ENCODE measurements around the gene VSTM1.
"Not testable (repeated sequence)": the region's sequence is repeated elsewhere in the genome, so short reads cannot be mapped to it uniquely, and the experiment has no call there.

Gene VSTM1, protein sequence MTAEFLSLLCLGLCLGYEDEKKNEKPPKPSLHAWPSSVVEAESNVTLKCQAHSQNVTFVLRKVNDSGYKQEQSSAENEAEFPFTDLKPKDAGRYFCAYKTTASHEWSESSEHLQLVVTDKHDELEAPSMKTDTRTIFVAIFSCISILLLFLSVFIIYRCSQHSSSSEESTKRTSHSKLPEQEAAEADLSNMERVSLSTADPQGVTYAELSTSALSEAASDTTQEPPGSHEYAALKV

DNA sequence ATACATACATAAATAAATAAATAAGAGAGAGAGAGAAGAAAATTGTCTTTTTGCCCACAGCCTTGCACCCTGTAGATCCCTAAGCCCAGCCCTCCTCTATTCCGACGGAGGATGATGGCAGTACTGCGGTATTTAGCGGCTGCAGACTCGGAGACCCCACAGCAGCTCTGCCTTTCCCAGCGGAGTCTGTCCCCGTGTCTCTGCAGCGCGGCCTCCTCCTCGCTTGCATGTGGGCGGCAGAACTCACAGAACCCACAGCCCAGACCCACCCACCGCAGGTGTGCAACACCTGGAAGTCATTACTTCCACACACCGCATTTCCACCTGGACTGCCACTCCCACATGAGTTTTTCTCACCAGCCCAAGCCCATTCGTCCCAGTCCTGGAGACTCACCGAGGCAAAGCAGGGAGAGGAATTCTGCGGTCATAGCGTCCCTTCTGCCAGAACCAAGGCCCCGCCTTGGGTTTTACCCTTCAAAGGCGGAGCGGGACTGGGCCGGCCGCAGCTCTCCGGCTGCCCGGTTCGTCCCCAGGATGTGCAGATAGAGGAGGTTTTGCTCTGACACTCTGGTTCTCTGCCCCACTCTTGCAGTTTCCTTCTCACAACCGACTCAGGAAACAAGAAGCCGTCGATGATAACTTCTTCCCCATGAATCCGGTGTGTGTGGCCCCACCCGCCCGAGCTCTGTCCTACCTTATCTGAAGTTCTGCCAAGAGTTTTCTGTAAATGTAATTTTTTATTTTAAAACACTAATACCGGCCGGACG is at the start of gene VSTM1:
VSTM1 (minus strand) TSS at position 548 of the 767 bp plus-strand sequence; CDS start at position 428, 120 bp downstream.
- DNase-seq (ENCODE audit: low spot score) = no peak

DNA sequence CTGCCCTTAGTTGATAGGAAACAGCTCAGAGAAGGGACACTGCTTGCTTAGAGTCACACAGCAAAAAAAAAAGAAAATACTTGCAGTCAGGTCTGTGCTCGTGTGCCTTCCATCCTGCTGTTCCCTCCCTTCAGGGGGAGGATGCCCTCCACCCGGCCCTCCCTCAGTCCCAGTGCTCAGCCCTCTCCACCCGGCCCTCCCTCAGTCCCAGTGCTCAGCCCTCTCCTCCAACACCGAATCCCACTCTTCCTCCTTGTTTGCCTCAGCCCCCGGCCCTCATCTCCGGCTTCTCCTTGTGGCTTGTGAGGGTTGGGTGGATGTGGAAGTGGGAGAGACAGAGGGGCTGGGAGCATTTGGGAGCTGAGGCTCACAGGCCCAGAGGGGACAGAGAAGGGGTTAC is 46.0 kb upstream of the VSTM1 start:
- DNase-seq (ENCODE audit: low spot score) = no peak

DNA sequence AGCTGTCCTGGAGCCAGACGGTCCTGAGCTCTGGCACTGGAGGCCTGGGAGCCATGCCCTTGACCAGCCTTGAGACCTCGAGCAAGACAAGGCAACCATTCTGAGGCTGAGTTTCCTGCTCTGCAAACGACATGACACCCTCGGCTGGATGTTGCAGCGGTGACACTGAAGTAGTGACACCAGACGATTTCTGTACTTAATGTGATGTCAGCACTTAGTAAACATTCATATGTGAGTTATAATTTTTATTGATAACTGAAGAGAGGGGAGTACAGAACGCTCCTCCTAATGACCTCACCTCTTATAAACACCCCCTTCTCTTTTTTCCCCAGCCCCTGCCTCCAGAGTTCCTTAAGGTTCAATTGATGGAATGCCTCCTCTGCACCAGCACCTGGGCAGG is 44.8 kb upstream of the VSTM1 start:
- DNase-seq (ENCODE audit: low spot score) = no peak

DNA sequence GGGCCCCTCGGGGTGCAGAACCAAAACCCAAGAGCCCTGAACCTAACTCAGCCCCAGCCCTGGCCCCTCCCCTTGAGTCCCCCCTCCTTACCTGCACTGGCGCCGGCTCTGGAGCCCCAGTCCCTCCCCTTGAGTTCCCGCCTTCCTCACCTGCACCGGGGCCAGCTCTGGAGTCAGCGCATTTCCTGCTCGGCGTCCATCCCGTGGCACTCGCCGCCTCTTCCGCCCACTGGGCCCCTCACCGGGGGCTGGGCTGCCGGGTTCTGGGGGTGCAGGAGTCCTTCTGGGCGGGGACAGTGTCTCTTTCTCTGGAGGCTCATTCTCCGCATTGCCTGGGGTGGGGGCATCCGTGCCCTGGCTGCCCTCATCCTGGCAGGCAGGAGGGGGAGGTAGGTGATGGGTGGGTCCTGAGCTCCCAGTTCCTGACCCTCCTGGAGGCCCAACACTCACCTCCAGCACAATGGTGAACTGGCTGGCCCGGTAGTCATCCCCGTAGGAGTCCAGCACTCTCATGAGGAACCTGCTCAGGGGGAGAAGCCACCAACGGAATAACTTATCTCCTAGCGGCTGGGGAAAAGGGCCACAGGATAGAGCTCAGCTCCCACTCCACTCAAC is 44.3 kb upstream of the VSTM1 start:
- no peak for DNase-seq (ENCODE audit: low spot score)

DNA sequence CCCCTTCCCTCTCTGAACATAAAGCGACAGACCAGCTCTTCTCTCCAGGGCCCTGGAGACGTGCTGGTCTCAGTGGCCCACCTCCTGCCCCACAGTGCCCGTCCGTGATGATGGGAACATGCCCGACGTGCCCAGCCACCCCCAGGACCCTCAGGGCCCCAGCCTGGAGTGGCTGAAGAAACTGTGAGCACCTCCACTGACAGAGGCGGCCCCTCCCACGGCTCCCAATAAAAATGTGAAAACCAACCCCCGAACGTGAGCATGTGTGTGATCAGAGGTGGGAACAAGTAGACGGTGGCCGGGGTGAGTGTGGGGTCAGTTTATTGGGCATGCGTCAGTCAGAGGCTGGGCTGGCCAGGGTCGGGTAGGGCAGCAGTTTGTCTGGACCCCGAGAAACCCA is 43.0 kb upstream of the VSTM1 start:
- no peak for DNase-seq (ENCODE audit: low spot score)

DNA sequence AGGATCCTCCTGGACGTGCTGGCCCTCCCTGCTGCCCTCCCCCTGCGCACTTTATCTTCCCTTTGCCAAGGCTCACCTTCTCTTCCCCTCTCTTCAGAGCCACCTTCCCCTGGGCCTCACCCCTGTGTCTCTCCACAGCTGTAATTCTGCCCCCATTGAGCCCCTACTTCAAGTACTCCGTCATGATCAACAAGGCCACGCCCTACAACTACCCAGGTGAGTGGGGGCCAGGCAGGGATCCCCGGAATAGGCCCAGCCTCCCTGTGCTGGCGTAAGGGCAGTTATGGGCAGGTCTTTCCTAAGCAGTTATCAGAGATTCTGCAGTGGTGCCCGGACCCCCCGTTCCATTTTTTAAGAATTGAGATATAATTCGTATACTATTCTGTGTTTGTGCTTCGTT is 42.1 kb upstream of the VSTM1 start:
- DNase-seq (ENCODE audit: low spot score) = no peak

DNA sequence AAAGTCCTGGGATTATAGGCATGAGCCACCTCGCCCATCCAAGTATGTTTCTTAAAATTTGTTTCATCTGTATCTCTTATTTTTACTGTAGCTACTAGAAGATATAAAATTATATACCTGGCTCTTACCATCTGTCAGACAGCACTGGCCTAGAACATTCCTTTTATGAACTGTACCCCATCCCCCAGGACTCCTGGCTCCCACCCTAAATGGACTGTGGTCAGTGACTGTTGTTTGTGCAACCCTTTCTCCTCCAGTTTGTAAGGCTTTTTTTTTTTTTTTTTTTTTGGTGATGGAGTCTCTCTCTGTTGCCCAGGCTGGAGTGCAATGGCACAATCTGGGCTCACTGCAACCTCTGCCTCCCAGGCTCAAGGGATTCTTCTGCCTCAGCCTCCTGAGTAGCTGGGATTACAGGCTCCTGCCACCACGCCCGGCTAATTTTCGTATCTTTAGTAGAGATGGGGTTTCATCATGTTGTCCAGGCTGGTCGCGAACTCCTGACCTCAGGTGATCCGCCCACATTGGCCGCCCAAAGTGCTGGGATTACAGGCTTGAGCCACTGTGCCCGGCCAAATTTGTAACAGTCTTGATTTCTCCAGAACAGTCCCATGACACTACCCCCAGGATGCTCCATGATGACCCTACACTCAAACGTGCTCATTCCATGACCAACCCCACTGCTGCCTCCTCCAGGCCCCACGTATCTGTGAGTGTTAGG is 41.5 kb upstream of the VSTM1 start:
- DNase-seq (ENCODE audit: low spot score) = no peak

DNA sequence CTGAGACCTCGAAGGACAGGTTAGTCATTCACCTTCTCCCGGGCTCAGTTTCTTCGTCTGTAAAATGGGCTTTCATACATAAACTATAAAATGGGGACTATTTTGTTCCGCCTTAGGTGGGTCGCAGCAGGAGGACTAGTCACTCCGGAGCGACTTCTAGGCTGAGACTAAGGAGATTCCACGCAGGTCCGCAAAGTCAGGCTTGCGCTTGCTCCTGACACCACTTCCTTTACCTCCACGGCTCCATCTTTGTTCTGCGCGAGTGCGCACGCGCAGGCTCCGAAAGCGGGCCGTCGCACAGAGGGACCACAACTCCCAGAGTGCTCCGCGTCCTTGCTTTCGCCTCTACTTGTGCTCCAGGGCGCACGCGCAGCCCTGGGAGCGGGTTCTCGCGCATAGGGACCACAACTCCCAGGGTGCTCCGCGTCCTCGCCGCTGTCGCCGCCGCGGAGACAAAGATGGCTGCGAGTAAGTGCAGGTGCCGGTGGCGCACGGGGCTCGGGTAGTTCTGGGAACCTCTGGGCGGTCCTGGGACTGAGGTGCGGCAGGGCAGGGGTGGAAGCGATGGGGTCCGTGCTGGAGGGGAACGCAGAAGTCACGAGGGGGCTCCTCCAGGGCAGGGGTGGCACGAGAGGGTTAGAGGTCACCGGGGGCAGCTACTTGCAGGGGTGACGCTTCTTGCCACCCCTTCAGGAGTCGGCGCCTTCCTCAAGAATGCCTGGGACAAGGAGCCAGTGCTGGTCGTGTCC is 38.9 kb upstream of the VSTM1 start, which contains the start of gene NDUFA3:
NDUFA3 (plus strand) TSS at position 435 of the 749 bp plus-strand sequence; CDS start at position 459, 24 bp downstream.
- DNase-seq (ENCODE audit: low spot score) = peak; percentile 97

DNA sequence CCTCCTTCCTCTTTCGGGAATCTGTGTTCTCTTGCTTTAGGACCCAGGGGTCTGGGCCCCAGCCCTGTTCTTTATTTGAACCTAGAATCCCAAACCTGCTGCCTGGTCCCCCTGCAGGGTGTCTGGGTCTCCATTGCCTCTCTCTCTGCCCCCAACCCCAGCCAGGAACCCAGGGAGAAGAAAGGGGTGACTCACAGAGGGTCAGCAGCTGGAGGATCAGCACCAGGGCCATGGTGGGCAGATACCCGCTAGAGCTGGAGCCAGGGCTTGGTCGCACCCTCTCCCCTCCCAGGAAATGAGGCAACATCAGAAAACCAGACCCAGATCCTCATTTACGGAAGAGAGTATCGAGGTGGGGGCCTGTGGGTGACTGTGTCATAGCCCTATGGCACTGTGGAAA is 36.9 kb upstream of the VSTM1 start, which contains the start of gene OSCAR:
OSCAR (minus strand) TSS at position 243 of the 400 bp plus-strand sequence; CDS start at position 232, 11 bp downstream.
- DNase-seq (ENCODE audit: low spot score) = peak; percentile 35

DNA sequence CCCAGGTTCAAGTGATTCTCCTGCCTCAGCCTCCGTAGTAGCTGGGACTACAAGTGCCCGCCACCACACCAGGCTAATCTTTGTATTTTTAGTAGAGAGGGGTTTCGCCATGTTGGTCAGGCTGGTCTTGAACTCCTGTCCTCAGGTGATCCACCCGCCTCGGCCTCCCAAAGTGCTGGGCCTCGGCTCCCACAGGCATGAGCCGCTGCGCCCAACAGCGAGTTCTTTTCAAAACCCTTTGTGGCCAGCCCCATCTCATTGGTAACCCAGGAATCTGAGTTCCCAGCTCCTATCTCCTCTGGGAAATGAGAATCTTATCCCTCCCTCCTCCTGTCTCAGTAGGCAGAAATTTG is 36.2 kb upstream of the VSTM1 start:
- DNase-seq (ENCODE audit: low spot score) = not testable (repeated sequence)

DNA sequence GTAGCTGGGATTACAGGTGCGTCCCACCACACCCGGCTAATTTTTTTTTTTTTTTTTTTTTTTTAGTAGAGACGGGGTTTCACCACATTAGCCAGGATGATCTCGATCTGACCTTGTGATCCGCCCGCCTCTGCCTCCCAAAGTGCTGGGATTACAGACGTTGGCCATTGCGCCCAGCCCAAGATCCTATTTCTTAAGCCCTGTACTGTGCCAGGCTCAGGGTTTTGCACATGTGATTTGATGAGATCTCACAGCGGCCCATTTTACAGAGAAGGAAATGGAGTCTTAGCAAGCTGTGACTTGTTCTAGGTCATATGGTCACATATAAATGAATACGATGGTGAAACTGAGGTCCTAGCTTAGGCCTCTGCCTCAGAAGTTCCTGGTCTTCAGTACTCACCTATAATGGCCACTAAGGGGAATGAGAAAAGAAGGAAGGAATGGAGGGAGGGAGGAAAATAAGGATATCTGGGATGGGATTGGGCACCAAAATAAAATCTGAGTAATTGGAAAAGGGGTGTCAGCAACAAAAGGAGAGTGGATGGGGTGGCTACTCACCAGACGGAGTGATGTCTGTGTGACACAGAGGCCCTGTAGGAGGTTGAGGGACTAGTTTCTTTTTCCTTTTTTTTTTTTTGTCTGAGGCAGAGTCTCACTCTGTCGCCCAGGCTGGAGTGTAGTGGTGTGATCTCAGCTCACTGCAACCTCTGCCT is 35.6 kb upstream of the VSTM1 start:
- no peak for DNase-seq (ENCODE audit: low spot score)

DNA sequence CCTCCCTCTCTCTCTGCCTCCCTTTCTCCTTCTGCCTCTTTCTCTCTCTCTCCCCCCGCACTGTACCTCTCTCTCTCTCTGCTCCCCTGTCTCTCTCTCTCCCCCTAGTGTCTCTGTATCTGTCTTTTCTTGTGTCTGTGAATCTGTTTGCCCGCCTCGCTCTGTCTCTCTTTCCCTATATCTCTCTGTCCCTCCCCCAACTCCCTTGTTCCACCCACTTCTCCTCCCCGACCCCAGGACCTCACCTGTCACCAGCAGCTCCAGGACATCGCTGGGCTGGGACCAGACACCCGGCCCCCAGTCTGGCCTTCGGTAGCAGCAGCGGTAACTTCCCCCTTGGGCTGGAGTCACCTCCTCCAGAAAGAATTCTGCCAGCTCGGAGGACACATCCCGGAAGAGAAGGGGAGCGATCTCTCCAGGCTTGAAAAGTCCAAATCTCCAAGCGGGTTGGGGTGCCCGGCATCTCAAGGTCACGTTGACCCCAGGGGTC is 33.0 kb upstream of the VSTM1 start:
- DNase-seq (ENCODE audit: low spot score) = no peak

DNA sequence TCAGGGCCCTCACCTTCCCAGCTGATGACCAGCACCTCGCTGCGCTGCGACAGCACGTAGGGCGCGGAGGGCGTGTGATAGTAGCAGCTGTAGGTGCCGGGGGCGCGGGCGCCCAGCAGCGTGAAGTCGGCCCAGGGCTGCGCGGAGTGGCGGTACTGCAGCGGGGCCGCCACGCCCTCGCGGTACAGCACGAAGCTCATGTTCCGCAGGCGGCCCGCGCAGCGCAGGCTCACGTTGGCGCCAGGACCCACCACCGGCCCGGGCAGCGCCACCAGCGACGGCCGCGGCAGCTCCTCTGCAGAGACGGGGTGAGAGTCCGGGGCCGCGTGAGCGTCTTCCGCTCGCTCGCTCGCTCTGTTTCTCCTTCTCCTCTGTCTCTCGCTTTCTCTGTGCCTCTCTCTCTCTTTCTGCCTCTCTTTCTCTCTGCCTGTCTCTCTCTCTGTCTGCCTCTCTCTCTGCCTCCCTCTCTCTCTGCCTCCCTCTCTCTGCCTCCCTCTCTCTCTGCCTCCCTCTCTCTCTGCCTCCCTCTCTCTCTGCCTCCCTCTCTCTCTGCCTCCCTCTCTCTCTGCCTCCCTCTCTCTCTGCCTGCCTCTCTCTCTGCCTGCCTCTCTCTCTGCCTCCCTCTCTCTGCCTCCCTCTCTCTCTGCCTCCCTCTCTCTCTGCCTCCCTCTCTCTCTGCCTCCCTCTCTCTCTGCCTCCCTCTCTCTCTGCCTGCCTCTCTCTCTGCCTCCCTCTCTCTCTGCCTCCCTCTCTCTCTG is 32.3 kb upstream of the VSTM1 start:
- DNase-seq (ENCODE audit: low spot score) = not testable (repeated sequence)

DNA sequence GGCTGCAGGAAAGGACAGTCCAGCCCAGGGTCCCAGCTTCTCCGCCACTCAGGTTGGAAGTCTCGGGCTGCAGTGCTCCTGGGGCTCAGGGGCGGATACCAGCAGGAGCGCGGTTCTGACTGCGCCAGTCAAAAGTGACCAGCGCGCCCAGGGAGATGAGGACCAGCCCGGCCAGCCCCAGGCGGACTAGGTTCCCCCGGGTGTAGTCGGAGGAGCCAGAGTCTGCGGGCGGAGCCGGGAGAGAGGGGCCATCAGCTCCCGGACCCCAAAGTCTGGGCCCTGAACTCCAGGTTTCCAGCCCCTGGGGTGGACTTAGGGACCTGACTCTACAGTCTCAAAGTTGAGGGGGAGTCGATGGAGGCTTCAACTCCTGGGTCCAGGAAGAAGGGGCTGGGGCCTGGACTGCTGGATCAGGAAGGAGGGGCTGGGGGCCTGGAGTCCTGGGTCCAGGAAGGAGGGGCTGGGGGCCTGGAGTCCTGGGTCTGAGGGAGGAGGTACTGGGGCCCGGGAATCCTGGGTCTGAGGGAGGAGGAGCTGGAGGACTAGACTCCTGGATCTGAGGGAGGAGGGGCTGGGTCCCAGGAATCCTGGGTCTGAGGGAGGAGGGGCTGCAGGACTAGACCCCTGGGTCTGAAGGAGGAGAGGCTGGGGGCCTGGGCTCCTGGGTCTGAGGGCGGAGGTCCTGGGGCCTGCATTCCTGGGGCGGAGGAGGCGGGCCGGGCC is 31.6 kb upstream of the VSTM1 start:
- DNase-seq (ENCODE audit: low spot score) = no peak

DNA sequence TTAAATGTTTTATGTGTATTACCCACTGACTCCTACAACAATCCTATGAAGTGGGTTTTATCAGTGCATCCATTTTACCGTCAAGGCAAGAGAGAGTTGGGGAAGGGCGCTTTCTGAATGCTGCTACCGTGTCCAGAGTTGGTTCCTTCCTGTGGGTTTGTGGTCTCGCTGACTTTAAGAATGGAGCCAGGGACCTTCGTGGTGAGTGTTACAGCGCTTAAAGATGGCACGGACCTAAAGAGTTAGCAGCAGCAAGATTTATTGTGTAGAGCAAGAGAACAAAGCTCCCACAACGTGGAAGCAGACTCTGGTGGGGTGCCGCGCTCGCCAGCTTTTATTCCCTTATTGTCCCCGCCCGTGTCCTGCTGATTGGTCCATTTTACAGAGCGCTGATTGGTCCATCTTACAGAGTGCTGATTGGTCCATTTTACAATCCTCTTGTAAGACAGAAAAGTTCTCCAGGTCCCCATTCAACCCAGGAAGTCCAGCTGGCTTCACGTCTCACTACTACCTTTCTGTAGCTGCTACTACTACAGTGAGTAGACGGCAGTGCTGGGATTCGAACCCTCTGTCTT is 30.8 kb upstream of the VSTM1 start:
- no peak for DNase-seq (ENCODE audit: low spot score)

DNA sequence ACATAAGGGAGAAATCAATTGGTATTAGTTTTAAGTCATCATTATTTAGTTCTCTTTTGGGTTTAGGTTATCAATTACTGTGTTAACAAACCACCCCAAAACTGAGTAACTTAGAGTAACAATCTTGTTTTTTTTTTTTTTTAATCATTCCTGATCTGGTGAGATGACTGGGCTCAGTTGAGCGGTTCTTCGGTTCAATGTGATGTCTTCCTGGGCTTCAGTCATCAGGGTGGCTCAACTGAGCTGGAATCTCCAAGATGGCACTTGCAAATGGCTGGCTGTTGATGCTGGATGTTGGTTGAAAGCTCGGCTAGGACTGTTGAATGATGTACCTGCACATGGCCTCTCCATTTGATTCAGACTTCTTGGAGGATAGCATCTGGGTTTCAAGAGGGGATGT is 20.7 kb upstream of the VSTM1 start:
- no peak for DNase-seq (ENCODE audit: low spot score)

DNA sequence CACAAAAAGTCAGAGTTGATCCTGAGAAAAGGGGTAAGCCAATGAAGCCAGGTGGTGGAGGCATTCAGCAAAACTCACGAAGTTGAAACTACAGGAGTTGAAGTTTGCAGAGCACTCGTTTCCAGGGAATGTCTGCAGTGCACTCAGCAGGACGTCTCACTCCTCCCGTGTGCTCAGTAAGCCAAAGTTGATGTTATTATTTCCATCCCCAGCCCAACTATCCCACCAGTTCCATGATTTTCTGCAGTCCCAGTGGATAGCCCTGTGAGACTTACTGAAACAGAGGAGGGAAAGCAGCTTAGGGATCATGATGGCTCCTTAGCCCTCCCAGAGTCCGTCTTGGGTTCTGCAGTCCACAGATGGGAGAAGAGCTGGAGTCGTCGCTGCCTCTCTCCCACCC is 17.3 kb upstream of the VSTM1 start, which contains the start of gene TARM1:
TARM1 (minus strand) TSS at position 334 of the 400 bp plus-strand sequence; CDS start at position 309, 25 bp downstream.
- no peak for DNase-seq (ENCODE audit: low spot score)

DNA sequence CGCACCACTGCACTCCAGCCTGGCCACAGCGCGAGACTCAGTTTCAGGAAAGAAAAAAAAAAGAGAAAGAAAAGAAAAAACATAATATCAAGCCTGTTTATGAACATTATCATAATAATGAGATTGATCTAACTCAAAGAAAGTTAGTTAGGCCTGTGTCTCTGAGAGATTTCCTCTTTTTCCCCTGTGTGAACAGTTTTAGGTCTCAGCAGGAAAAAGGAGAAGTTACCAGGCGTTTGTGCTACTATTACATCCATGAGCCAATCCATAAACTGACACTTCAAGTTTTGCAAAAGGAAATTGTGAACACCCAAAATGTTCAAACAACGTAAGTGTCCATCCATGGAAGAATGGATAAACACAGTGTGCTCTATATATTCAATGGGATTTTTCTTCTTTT is 13.6 kb upstream of the VSTM1 start:
- DNase-seq (ENCODE audit: low spot score) = no peak

DNA sequence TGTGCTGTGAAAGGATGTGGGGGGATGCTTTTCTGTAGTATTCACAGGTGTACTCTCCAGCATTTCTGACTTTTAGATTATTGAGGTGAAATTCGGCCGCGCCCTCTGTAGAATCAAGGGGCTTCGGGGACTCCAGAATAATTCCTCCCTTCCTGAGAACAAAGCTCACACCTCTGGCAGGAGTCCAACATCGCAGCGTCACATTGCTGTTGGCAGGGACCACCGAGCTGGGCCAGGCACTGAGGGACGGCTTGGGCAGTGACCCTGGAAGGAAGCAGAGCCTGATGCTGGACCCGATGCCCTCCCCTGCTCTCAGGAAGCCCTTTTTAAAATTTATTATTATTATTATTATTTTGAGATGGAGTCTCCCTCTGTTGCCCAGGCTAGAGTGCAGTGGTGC is 11.2 kb upstream of the VSTM1 start:
- DNase-seq (ENCODE audit: low spot score) = no peak
